Measurements from ENCODE around the gene HIF3A.

DNA sequence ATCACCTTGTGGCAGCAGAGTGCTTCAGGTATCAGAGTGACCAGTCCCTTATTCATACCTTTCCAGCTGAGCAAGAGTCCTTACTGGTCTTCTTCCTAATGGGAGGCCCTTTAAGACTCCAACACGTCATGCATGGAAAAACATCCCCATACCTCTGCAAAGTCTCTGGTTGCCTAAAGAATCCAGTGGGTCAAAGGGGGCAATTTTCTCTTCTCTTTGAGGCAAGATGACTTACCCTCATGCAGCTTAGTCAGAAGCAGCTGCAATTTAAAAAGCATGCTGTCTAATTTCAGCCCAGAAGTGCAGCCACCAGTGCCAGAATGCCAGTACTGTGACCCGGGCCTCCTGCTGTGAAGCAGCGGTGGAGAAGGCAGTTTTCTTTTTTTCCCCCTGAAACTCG lies 68.7 kb downstream of the HIF3A start:
- TF ChIP-seq CTCF (IDR thresholded peaks at IDR 0.05) (no peak), POLR2A (IDR thresholded peaks at IDR 0.05) (no peak)
